ENCODE results near the gene CDH5. TPM values are rescaled to one million over a fixed set of nuclear protein-coding genes. Genes with fewer than 3 reads are reported as not detected.

CDH5 gene
- total and polyA plus RNA-seq, 2 of the 13 experiments (the other 11 are each of a cell fraction or from before 2014, with no cell fraction given), result 0.71 to 1.1 TPM

GRCh38 chr16:66326991-66327513, 39.4 kb upstream of the CDH5 start (continued):
- TF ChIP-seq ZNF563 (CRISPR knock-in tag; IDR thresholded peaks at IDR 0.05) (0 out of 2 replicates have a peak, but pooled peaks have one; percentile 58), KLF16 (CRISPR knock-in tag; IDR thresholded peaks at IDR 0.05) (peak in 1 of 2 experiments; percentile 70; a peak in 2 of 4 replicates), CEBPB (IDR thresholded peaks at IDR 0.05; ENCODE audit: borderline replicate concordance, low read depth, low read length) (no peak), NAIF1 (CRISPR knock-in tag; IDR thresholded peaks at IDR 0.05; ENCODE audit: borderline replicate concordance) (no peak), ZXDC (CRISPR knock-in tag; IDR thresholded peaks at IDR 0.05) (0 out of 2 replicates have a peak, but pooled peaks have one; percentile 7), ZSCAN25 (CRISPR knock-in tag; IDR thresholded peaks at IDR 0.05) (no peak), DDIT3 (CRISPR knock-in tag; IDR thresholded peaks at IDR 0.05) (no peak), ZNF768 (CRISPR knock-in tag; IDR thresholded peaks at IDR 0.05) (no peak), ZC3H4 (CRISPR knock-in tag; IDR thresholded peaks at IDR 0.05; ENCODE audit: borderline replicate concordance) (no peak), EHMT2 (IDR thresholded peaks at IDR 0.05; ENCODE audit: borderline replicate concordance, low read depth, low read length) (no peak), ZNF207 (IDR thresholded peaks at IDR 0.05; ENCODE audit: borderline replicate concordance) (no peak), ZBTB14 (CRISPR knock-in tag; IDR thresholded peaks at IDR 0.05) (no peak), ZNF747 (CRISPR knock-in tag; IDR thresholded peaks at IDR 0.05; ENCODE audit: borderline replicate concordance) (no peak; the same call in 1 of the 2 replicates), ZMYM4 (CRISPR knock-in tag; IDR thresholded peaks at IDR 0.05) (peak; percentile 68), CBX5 (CRISPR knock-in tag; IDR thresholded peaks at IDR 0.05; ENCODE audit: borderline replicate concordance) (no peak), ZBTB25 (CRISPR knock-in tag; IDR thresholded peaks at IDR 0.05) (no peak), HOXA3 (CRISPR knock-in tag; IDR thresholded peaks at IDR 0.05) (peak; percentile 62), IRF2 (CRISPR knock-in tag; IDR thresholded peaks at IDR 0.05) (0 out of 2 replicates have a peak, but pooled peaks have one; percentile 32), BRCA1 (CRISPR knock-in tag; IDR thresholded peaks at IDR 0.05) (no peak), HNRNPH1 (optimal IDR thresholded peaks at IDR 0.05; ENCODE audit: low read depth, low read length) (no peak), ZNF674 (CRISPR knock-in tag; IDR thresholded peaks at IDR 0.05; ENCODE audit: low read depth) (no peak), MAF1 (CRISPR knock-in tag; IDR thresholded peaks at IDR 0.05; ENCODE audit: borderline replicate concordance) (no peak), HNRNPL (IDR thresholded peaks at IDR 0.05; ENCODE audit: low read depth, low read length) (peak; percentile 70; the same call in 1 of the 2 replicates), SRSF1 (optimal IDR thresholded peaks at IDR 0.05; ENCODE audit: low read depth, low read length) (no peak), ERF (CRISPR knock-in tag; IDR thresholded peaks at IDR 0.05) (peak; percentile 74), MAX (IDR thresholded peaks at IDR 0.05) (peak; percentile 85)

All from HepG2 (cell line).